GM13976 (cell line): ENCODE measurements around the gene ARL5B.
"Not testable (repeated sequence)": the region's sequence is repeated elsewhere in the genome, so short reads cannot be mapped to it uniquely, and the experiment has no call there.

Experiments
- DNase-seq: peaks from one replicate; pipeline ENCODE4 v3.0.0; 2012; ENCODE audit warnings: low spot score
- CTCF ChIP-seq: IDR thresholded peaks from 2 replicates; pipeline ENCODE4 v1.5.1; 2012; ENCODE audit warnings: borderline replicate concordance, mild to moderate bottlenecking; ENCODE audit not compliant: insufficient read depth; ENCODE audit errors: extremely low read depth, missing control alignments, control extremely low read depth
- in situ Hi-C: fragments of 300-500 bp; cut with MboI; formaldehyde crosslinking; loops from one replicate; pipeline ENCODE4 v1.12.0; 2022; ENCODE audit warnings: low sequenced_read_pairs, mixed read lengths, inconsistent platforms; ENCODE audit not compliant: unreplicated experiment

ARL5B gene

GRCh38 chr10:18659125-18659818, at the start of gene ARL5B:
TSS of gene ARL5B (plus strand) at chr10:18659431. CDS start at chr10:18659638, 207 bp downstream.
- in situ Hi-C loops: no loop called here
- DNase-seq: peak; percentile 95
- no peak for TF ChIP-seq CTCF

- no peak for TF ChIP-seq CTCF
- in situ Hi-C loops: no loop called here
- DNase-seq: no peak
Observed at GRCh38 chr10:18610517-18610916, 48.7 kb upstream of the ARL5B start.

- TF ChIP-seq CTCF: no peak
- no peak for DNase-seq
- in situ Hi-C loops: no loop called here
Observed at GRCh38 chr10:18611168-18611567, 48.1 kb upstream of the ARL5B start.

- no peak for DNase-seq
- TF ChIP-seq CTCF: no peak
- in situ Hi-C loops: no loop called here
Observed at GRCh38 chr10:18615618-18616017, 43.6 kb upstream of the ARL5B start.

- DNase-seq: no peak
- no peak for TF ChIP-seq CTCF
- in situ Hi-C loops: no loop called here
Observed at GRCh38 chr10:18616337-18616736, 42.9 kb upstream of the ARL5B start.

GRCh38 chr10:18619016-18619415, 40.2 kb upstream of the ARL5B start:
- TF ChIP-seq CTCF: no peak
- in situ Hi-C loops: no loop called here
- no peak for DNase-seq

GRCh38 chr10:18620856-18621255, 38.4 kb upstream of the ARL5B start:
- in situ Hi-C loops: no loop called here
- DNase-seq: no peak
- TF ChIP-seq CTCF: no peak

- DNase-seq, in situ Hi-C loops: not testable (repeated sequence)
Observed at GRCh38 chr10:18623671-18624070, 35.6 kb upstream of the ARL5B start.
